OCI-LY1 (cell line): Measurements from ENCODE around the gene TNIP2.

Experiments
- H2AFZ ChIP-seq: fragments of 200-600 bp; sonication (generic), shearing (Covaris generic); 2 replicates; pipeline ENCODE4 v1.6.0; 2014; ENCODE audit warnings: antibody characterized with exemption, mild to moderate bottlenecking, low read length
- H3F3A ChIP-seq: fragments of 200-600 bp; sonication (generic), shearing (Covaris generic); 2 replicates; pipeline ENCODE4 v1.6.0; 2014; ENCODE audit warnings: mild to moderate bottlenecking, antibody characterized with exemption, low read length, moderate library complexity; ENCODE audit not compliant: insufficient read depth
- H3K27ac ChIP-seq: fragments of 200-600 bp; sonication (generic); 2 replicates; pipeline ENCODE4 v1.5.1; 2014; ENCODE audit warnings: low read length, mixed run types, mild to moderate bottlenecking, low read depth; ENCODE audit not compliant: poor library complexity, severe bottlenecking
- H3K27me3 ChIP-seq: fragments of 200-600 bp; sonication (generic); 2 replicates; pipeline ENCODE4 v1.6.0; 2014; ENCODE audit warnings: antibody characterized with exemption, mild to moderate bottlenecking, low read length, moderate library complexity; ENCODE audit not compliant: insufficient read depth
- H3K36me3 ChIP-seq: fragments of 200-600 bp; sonication (generic); 2 replicates; pipeline ENCODE4 v1.6.1; 2014; ENCODE audit warnings: mild to moderate bottlenecking, antibody characterized with exemption, low read length, moderate library complexity, mixed read lengths; ENCODE audit not compliant: insufficient read depth
- H3K4me1 ChIP-seq: fragments of 200-600 bp; sonication (generic); 2 replicates; pipeline ENCODE4 v1.5.1; 2014; ENCODE audit warnings: mild to moderate bottlenecking, low read length, moderate library complexity; ENCODE audit not compliant: insufficient read depth, severe bottlenecking
- H3K4me2 ChIP-seq: fragments of 200-600 bp; sonication (generic), shearing (Covaris generic); 2 replicates; pipeline ENCODE4 v1.6.1; 2014; ENCODE audit warnings: low read length
- H3K4me3 ChIP-seq: fragments of 200-600 bp; sonication (generic); 2 replicates; pipeline ENCODE4 v1.5.1; 2014; ENCODE audit warnings: low read length, low read depth, mild to moderate bottlenecking, mixed read lengths; ENCODE audit not compliant: poor library complexity, severe bottlenecking
- H3K79me2 ChIP-seq: fragments of 200-600 bp; shearing (Covaris generic); 2 replicates; pipeline ENCODE4 v1.6.1; 2016; ENCODE audit warnings: mixed run types, low read length, mixed read lengths; ENCODE audit not compliant: insufficient read depth
- H3K9ac ChIP-seq: fragments of 200-600 bp; sonication (generic), shearing (Covaris generic); 2 replicates; pipeline ENCODE4 v1.6.1; 2014; ENCODE audit warnings: mild to moderate bottlenecking, low read length, mixed read lengths
- H3K9me2 ChIP-seq: fragments of 200-600 bp; sonication (generic), shearing (Covaris generic); 2 replicates; pipeline ENCODE4 v1.6.1; 2014; ENCODE audit warnings: low read depth, mild to moderate bottlenecking, low read length, mixed read lengths
- H3K9me3 ChIP-seq: fragments of 200-600 bp; shearing (Covaris generic); 2 replicates; pipeline ENCODE4 v1.6.1; 2014; ENCODE audit warnings: low read length, mixed read lengths
- H4K20me1 ChIP-seq: fragments of 200-600 bp; sonication (generic), shearing (Covaris generic); 2 replicates; pipeline ENCODE4 v1.6.0; 2016; ENCODE audit warnings: mild to moderate bottlenecking, low read length; ENCODE audit not compliant: insufficient read depth
- EZH2 ChIP-seq: fragments of 200-600 bp; sonication (generic), shearing (Covaris generic); IDR thresholded peaks from 2 replicates; pipeline ENCODE4 v1.8.0; 2017; ENCODE audit warnings: borderline replicate concordance, mixed run types, mild to moderate bottlenecking, antibody characterized with exemption, low read length, moderate library complexity, mixed read lengths
- TF ChIP-seq, protein P1 (sequence below): fragments of 200-600 bp; sonication (generic), shearing (Covaris generic); IDR thresholded peaks from 2 replicates; pipeline ENCODE4 v1.5.1; 2017; ENCODE audit warnings: mild to moderate bottlenecking, antibody characterized with exemption, low read length, moderate library complexity, mixed read lengths

The TNIP2 gene

DNA sequence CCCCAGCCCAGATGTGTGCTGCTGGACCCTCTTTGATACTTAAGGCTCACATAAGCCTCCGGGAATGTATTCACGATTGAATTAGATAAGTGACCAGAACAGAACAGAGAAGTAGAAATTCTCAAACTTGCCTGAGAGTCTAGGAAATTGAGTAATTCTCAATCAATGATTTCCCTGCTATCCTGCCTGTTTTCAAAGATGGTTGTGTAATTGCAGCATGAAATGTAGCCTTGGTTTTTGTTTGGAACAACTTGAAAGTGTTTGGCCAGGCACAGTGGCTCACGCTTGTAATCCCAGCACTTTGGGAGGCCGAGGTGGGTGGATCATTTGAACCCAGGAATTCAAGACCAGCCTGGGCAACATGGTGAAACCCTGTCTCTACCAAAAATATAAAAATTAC lies 41.2 kb downstream of the TNIP2 start:
- Histone ChIP-seq H3K9ac (no peak overlapping the region), H3F3A (no peaks in the 10 kb centered on the region), H2AFZ (no peak overlapping the region), H3K4me3 (no peak overlapping the region), H3K27ac (no peak overlapping the region), H3K9me2 (no peaks in the 10 kb centered on the region), H3K27me3 (no peaks in the 10 kb centered on the region), H3K36me3 (0 out of 2 replicates have a peak, but pooled peaks cover 7% of the 10 kb centered on the region), H3K79me2 (no peaks in the 10 kb centered on the region), H3K4me2 (no peak overlapping the region), H3K9me3 (no peaks in the 10 kb centered on the region), H4K20me1 (no peaks in the 10 kb centered on the region), H3K4me1 (peaks cover 7% of the 10 kb centered on the region)
- TF ChIP-seq, protein P1, sequence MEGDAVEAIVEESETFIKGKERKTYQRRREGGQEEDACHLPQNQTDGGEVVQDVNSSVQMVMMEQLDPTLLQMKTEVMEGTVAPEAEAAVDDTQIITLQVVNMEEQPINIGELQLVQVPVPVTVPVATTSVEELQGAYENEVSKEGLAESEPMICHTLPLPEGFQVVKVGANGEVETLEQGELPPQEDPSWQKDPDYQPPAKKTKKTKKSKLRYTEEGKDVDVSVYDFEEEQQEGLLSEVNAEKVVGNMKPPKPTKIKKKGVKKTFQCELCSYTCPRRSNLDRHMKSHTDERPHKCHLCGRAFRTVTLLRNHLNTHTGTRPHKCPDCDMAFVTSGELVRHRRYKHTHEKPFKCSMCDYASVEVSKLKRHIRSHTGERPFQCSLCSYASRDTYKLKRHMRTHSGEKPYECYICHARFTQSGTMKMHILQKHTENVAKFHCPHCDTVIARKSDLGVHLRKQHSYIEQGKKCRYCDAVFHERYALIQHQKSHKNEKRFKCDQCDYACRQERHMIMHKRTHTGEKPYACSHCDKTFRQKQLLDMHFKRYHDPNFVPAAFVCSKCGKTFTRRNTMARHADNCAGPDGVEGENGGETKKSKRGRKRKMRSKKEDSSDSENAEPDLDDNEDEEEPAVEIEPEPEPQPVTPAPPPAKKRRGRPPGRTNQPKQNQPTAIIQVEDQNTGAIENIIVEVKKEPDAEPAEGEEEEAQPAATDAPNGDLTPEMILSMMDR, result no peak
- TF ChIP-seq EZH2, result no peak

DNA sequence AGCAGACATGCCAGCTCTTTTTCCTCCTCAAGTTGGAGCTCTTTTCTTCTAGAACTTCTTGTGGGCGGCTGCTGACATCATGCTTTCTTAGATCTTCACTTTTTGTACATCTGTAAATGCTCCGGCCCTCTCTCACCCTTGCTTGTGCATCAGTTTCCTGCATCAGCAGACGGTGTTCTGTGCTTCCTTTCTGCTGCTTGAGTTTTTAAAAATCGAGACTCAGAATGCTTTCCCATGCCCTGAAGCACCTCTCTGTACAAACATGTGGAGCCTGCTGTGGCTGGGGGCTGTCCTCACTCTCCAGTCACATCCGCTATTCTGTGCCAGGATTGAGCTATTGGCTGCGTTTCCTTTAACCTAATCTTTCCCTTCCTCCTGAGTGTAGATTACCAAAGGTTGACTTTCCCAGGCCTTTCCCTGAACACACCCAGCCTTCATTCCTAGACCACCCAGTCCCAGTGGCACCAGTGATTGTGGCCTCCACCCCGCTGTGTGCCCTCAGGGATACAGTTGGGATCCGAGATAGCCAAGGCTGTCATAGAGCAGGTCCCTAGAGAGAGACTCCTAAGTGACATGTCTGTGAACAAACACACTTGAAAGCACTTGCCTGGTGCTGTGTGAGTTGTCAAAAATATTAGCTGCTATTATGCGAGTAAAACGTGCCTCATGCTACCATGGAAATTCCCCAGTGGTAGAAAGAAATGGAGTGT lies 41.9 kb downstream of the TNIP2 start:
- Histone ChIP-seq H3K9me3 (no peaks in the 10 kb centered on the region), H3K4me3 (no peak overlapping the region), H3K79me2 (no peaks in the 10 kb centered on the region), H3K27me3 (no peaks in the 10 kb centered on the region), H3K27ac (no peak overlapping the region), H3K36me3 (0 out of 2 replicates have a peak, but pooled peaks cover 7% of the 10 kb centered on the region), H2AFZ (no peak overlapping the region), H3K9me2 (no peaks in the 10 kb centered on the region), H3K9ac (no peak overlapping the region), H3K4me2 (no peak overlapping the region), H3K4me1 (peaks cover 7% of the 10 kb centered on the region), H3F3A (no peaks in the 10 kb centered on the region), H4K20me1 (no peaks in the 10 kb centered on the region)
- TF ChIP-seq, protein P1, result no peak
- no peak for TF ChIP-seq EZH2

DNA sequence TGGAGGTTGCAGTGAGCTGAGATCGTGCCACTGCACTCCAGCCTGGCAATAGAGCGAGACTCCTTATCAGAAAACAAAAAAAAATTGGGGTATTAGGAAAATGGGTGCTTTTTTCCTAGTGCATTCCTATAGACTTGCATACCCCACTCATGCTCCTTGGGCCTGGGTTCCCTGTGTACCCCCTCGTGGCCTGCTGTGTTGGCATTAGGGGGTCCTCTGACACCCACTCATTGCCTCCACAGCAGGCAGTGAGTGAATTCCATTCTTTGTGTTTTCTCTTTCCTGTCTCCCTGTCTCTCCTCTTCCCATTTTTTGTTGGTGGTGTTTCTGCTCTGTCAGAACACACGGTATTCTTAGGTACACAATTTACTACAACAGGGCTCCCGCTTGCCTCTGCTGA lies 42.8 kb downstream of the TNIP2 start:
- no peak for TF ChIP-seq EZH2
- TF ChIP-seq, protein P1, result no peak
- Histone ChIP-seq H3K9me2 (no peaks in the 10 kb centered on the region), H3K79me2 (no peaks in the 10 kb centered on the region), H3K4me1 (peaks cover 7% of the 10 kb centered on the region), H3K36me3 (0 out of 2 replicates have a peak, but pooled peaks cover 4% of the 10 kb centered on the region), H3K4me2 (no peak overlapping the region), H2AFZ (no peak overlapping the region), H4K20me1 (no peaks in the 10 kb centered on the region), H3K27ac (no peak overlapping the region), H3K9me3 (no peaks in the 10 kb centered on the region), H3K4me3 (no peak overlapping the region), H3F3A (no peaks in the 10 kb centered on the region), H3K27me3 (no peaks in the 10 kb centered on the region), H3K9ac (no peak overlapping the region)
